IPS-20b (cell line): ENCODE measurements around the gene NAGLU.
"Not testable (repeated sequence)": the region's sequence is repeated elsewhere in the genome, so short reads cannot be mapped to it uniquely, and the experiment has no call there.

ENCODE experiments used
- H3K27ac ChIP-seq: one replicate; pipeline ENCODE4 v1.5.1; 2013; ENCODE audit warnings: low read length
- H3K27me3 ChIP-seq: 2 replicates; pipeline ENCODE4 v1.6.1; 2013; ENCODE audit warnings: mild to moderate bottlenecking, low read length, inconsistent platforms; ENCODE audit not compliant: insufficient read depth
- H3K36me3 ChIP-seq: 2 replicates; pipeline ENCODE4 v1.6.1; 2013; ENCODE audit warnings: low read depth, mild to moderate bottlenecking, inconsistent platforms, low read length, moderate library complexity; ENCODE audit not compliant: insufficient read depth
- H3K4me1 ChIP-seq: 2 replicates; pipeline ENCODE4 v1.6.1; 2013; ENCODE audit warnings: mild to moderate bottlenecking, control low read depth, inconsistent platforms, low read length, moderate library complexity; ENCODE audit not compliant: insufficient read depth
- H3K4me3 ChIP-seq: 2 replicates; pipeline ENCODE4 v1.5.1; 2013; ENCODE audit warnings: mild to moderate bottlenecking, low read length, inconsistent platforms
- H3K9ac ChIP-seq: 2 replicates; pipeline ENCODE4 v1.6.1; 2013; ENCODE audit warnings: low read depth, mild to moderate bottlenecking, inconsistent platforms, low read length, moderate library complexity
- H3K9me3 ChIP-seq: 2 replicates; pipeline ENCODE4 v1.6.1; 2013; ENCODE audit warnings: mild to moderate bottlenecking, low read depth, low read length, inconsistent platforms; ENCODE audit not compliant: insufficient read depth

NAGLU gene

GRCh38 chr17:42548070-42548837 is 12.2 kb downstream of the NAGLU start:
- Histone ChIP-seq H3K9me3 (no peaks in the 10 kb centered on the region), H3K36me3 (0 out of 2 replicates have a peak, but pooled peaks cover 9% of the 10 kb centered on the region), H3K4me1 (no peaks in the 10 kb centered on the region), H3K4me3 (peak overlapping the region; percentile 66), H3K27ac (no peak overlapping the region), H3K9ac (peak overlapping the region; percentile 68; the same call in 1 of the 2 replicates), H3K27me3 (peaks cover 6% of the 10 kb centered on the region; the same call in 1 of the 2 replicates)

GRCh38 chr17:42548993-42549755 is 13.1 kb downstream of the NAGLU start:
- no peaks in the 10 kb centered on the region for H3K9me3 ChIP-seq
- H3K27ac ChIP-seq, result no peak overlapping the region
- H3K27me3 ChIP-seq, result peaks cover 6% of the 10 kb centered on the region; the same call in 1 of the 2 replicates
- H3K4me1 ChIP-seq, result no peaks in the 10 kb centered on the region
- no peaks in the 10 kb centered on the region for H3K36me3 ChIP-seq
- peak overlapping the region; percentile 68; the same call in 1 of the 2 replicates for H3K9ac ChIP-seq
- H3K4me3 ChIP-seq, result peak overlapping the region; percentile 66

- not testable (repeated sequence) for H3K9me3 ChIP-seq, H3K27ac ChIP-seq, H3K36me3 ChIP-seq, H3K4me1 ChIP-seq, H3K27me3 ChIP-seq, H3K9ac ChIP-seq
- peak within 1 kb of the TSS; percentile 92; the same call in 1 of the 2 replicates for H3K4me3 ChIP-seq
Measured at GRCh38 chr17:42552736-42553135, 16.7 kb downstream of the NAGLU start, which contains the start of gene HSD17B1. Gene HSD17B1 (plus strand): TSS chr17:42552923. CDS start chr17:42552934, 11 bp downstream.

- Histone ChIP-seq H3K4me1 (no peaks in the 10 kb centered on the region), H3K27ac (no peak overlapping the region), H3K36me3 (no peaks in the 10 kb centered on the region), H3K9ac (no peak overlapping the region), H3K27me3 (peaks cover 6% of the 10 kb centered on the region; the same call in 1 of the 2 replicates), H3K4me3 (no peak overlapping the region; the same call in 1 of the 2 replicates), H3K9me3 (no peaks in the 10 kb centered on the region)
Measured at GRCh38 chr17:42553161-42553818, 17.2 kb downstream of the NAGLU start.

GRCh38 chr17:42553866-42554249 is 17.8 kb downstream of the NAGLU start:
- Histone ChIP-seq H3K36me3 (no peaks in the 10 kb centered on the region), H3K9ac (peak overlapping the region; percentile 92; the same call in 1 of the 2 replicates), H3K27me3 (peaks cover 4% of the 10 kb centered on the region; the same call in 1 of the 2 replicates), H3K9me3 (no peaks in the 10 kb centered on the region), H3K27ac (no peak overlapping the region), H3K4me1 (no peaks in the 10 kb centered on the region), H3K4me3 (peak overlapping the region; percentile 92; the same call in 1 of the 2 replicates)

- Histone ChIP-seq H3K27ac (peak overlapping the region; percentile 62), H3K9ac (peak overlapping the region; percentile 92), H3K9me3 (no peaks in the 10 kb centered on the region), H3K36me3 (no peaks in the 10 kb centered on the region), H3K4me3 (peak overlapping the region; percentile 92), H3K4me1 (no peaks in the 10 kb centered on the region), H3K27me3 (no peaks in the 10 kb centered on the region)
Measured at GRCh38 chr17:42554250-42555121, 18.4 kb downstream of the NAGLU start.

GRCh38 chr17:42555122-42555622 is 19.1 kb downstream of the NAGLU start:
- Histone ChIP-seq H3K27ac (no peak overlapping the region), H3K4me3 (peak overlapping the region; percentile 92), H3K9me3 (no peaks in the 10 kb centered on the region), H3K4me1 (no peaks in the 10 kb centered on the region), H3K36me3 (no peaks in the 10 kb centered on the region), H3K9ac (peak overlapping the region; percentile 92; the same call in 1 of the 2 replicates), H3K27me3 (no peaks in the 10 kb centered on the region)

GRCh38 chr17:42555961-42556617 is 20.0 kb downstream of the NAGLU start:
- not testable (repeated sequence) for H3K27me3 ChIP-seq, H3K4me3 ChIP-seq, H3K9ac ChIP-seq

GRCh38 chr17:42559075-42559474 is 23.0 kb downstream of the NAGLU start:
- H3K36me3 ChIP-seq, result 0 out of 2 replicates have a peak, but pooled peaks cover 5% of the 10 kb centered on the region
- no peak overlapping the region for H3K27ac ChIP-seq
- peaks cover 7% of the 10 kb centered on the region; the same call in 1 of the 2 replicates for H3K4me1 ChIP-seq
- H3K27me3 ChIP-seq, result no peaks in the 10 kb centered on the region
- H3K4me3 ChIP-seq, result no peak overlapping the region
- H3K9me3 ChIP-seq, result no peaks in the 10 kb centered on the region
- H3K9ac ChIP-seq, result no peak overlapping the region

More at GRCh38 chr17:42555961-42556617, 20.0 kb downstream of the NAGLU start:
- H3K27ac ChIP-seq, H3K36me3 ChIP-seq, H3K9me3 ChIP-seq, H3K4me1 ChIP-seq: not testable (repeated sequence)

GRCh38 chr17:42560246-42560645 is 24.2 kb downstream of the NAGLU start:
- no peak overlapping the region for H3K4me3 ChIP-seq
- H3K36me3 ChIP-seq, result peaks cover 16% of the 10 kb centered on the region
- no peak overlapping the region for H3K27ac ChIP-seq
- peaks cover 7% of the 10 kb centered on the region; the same call in 1 of the 2 replicates for H3K4me1 ChIP-seq
- no peaks in the 10 kb centered on the region for H3K27me3 ChIP-seq
- no peaks in the 10 kb centered on the region for H3K9me3 ChIP-seq
- no peak overlapping the region for H3K9ac ChIP-seq
